PC-9 (cell line): ENCODE results near the gene MUSK.

Source experiments
- CTCF ChIP-seq: fragments of 200-600 bp; sonication (generic); conservative IDR thresholded peaks from 2 replicates; pipeline ENCODE4 v1.6.1; 2017; ENCODE audit warnings: mixed run types, antibody characterized with exemption, mild to moderate bottlenecking, moderate library complexity
- EZH2 ChIP-seq: fragments of 200-600 bp; sonication (generic); IDR thresholded peaks from 2 replicates; pipeline ENCODE4 v1.8.0; 2017; ENCODE audit warnings: antibody characterized with exemption, low read depth

GRCh38 chr9:110746211-110746930, 77.8 kb downstream of the MUSK start:
- TF ChIP-seq CTCF = no peak
- TF ChIP-seq EZH2 = no peak
